Ovary (tissue), 3 donors: ENCODE measurements around the gene RNGTT.

Source experiments
- CTCF ChIP-seq, 3 donors: fragments of 450-650 bp in 2 of 3; fragments of 200-600 bp in 1 of 3; IDR thresholded peaks; one replicate each; pipeline versions ENCODE4 v1.5.1 to v1.8.0; 2016 to 2022; ENCODE audit warnings: antibody characterized with exemption in 3 of 3, mild to moderate bottlenecking in 1 of 3
- POLR2A ChIP-seq: fragments of 450-650 bp; IDR thresholded peaks from one replicate; pipeline ENCODE4 v1.6.1; 2017; ENCODE audit warnings: antibody characterized with exemption, mild to moderate bottlenecking, moderate library complexity
- donor health status: DM: no; HTN: no; CAD: no.

GRCh38 chr6:88975369-88975768 lies 12.0 kb upstream of the RNGTT start:
- TF ChIP-seq CTCF (IDR thresholded peaks at IDR 0.05) (no peak), POLR2A (no peak)
